Measurements from ENCODE around the gene PSMG2. TPM values are rescaled to one million over a fixed set of nuclear protein-coding genes. Genes with fewer than 3 reads are reported as not detected.
A peak's percentile ranks its signal among the peaks of the same experiment; 100 is the strongest.

PSMG2 gene
- total and polyA plus RNA-seq, 7 donors = 78.1 to 105 (median 90.7) TPM

DNA sequence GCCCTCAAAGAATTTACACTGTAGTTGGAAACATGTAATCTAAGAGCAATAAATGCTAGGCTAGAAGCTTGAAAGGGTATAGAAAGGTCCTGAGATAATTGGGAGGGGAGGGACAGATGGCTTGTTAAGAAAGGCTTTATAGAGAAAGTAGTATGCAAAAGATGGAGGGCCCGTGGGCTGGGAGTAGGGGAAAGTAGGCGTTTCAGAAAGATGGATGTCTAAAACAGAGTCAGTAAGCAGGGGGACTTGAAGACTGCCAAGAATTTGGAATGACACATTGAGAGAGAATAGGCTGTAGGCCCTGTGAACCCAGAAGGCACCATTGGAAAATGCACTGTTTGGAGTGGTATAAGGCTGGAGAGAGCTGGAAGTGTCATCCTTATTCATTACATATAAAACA, 822 bp downstream of the PSMG2 start:
- intact Hi-C loops (cut with DNase I) = loop anchor here (5.0 kb wide), 3 partner anchors 179 to 1024 kb away; partner anchors contain the start of genes CHMP1B, FAM210A, PTPN2 and RNMT
- DNase-seq = no peak
- Histone ChIP-seq H3K27ac (peak overlapping the region; percentile 90 to 95 (median 94)), H3K9me3 (no peaks in the 10 kb centered on the region), H3K4me3 (peak overlapping the region; percentile 68 to 92 (median 88)), H3K4me1 (peaks cover 0 to 34% (median 27%) of the 10 kb centered on the region in 4 donors), H3K36me3 (peaks cover under 1 to 37% (median 11%) of the 10 kb centered on the region in 4 donors), H3K27me3 (no peaks in the 10 kb centered on the region)
- WGBS, 2 donors = 1% methylated on average over 2 of the region's 2 CpGs
- TF ChIP-seq POLR2AphosphoS5 (IDR thresholded peaks at IDR 0.05) (no peak), POLR2A (IDR thresholded peaks at IDR 0.05) (no peak), CTCF (IDR thresholded peaks at IDR 0.05) (no peak), EP300 (IDR thresholded peaks at IDR 0.05) (no peak)

DNA sequence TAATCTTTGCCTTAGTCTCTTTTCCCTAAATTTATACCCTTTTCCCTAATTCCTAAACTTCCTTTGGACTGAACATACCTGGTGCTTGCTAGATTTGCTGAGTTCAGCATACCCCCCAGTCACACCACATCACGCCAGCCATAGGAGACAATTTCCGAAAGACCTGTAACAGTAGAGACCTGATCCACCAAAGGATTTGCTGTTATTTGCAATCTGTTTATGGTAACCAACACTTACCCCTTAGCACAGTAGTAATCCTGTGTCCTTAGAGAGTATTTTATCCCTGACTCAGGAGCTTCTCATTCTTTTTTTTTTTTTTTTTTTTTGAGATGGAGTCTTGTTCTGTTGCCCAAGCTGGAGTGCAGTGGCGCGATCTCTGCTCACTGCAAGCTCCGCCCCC, 8.6 kb downstream of the PSMG2 start:
- no peak for DNase-seq
- Histone ChIP-seq H3K4me1 (no peaks in the 10 kb centered on the region), H3K27me3 (no peaks in the 10 kb centered on the region), H3K9me3 (no peaks in the 10 kb centered on the region), H3K4me3 (no peak overlapping the region), H3K36me3 (peaks cover 13 to 95% (median 52%) of the 10 kb centered on the region in 4 donors), H3K27ac (no peak overlapping the region)
- intact Hi-C loops (cut with DNase I) = no loop called here
- WGBS, 2 donors = 98 to 100% methylated on average over 5 of the region's 5 CpGs
- TF ChIP-seq CTCF (IDR thresholded peaks at IDR 0.05) (no peak), POLR2A (IDR thresholded peaks at IDR 0.05) (no peak), POLR2AphosphoS5 (IDR thresholded peaks at IDR 0.05) (no peak), EP300 (IDR thresholded peaks at IDR 0.05) (no peak)

- H3K4me1 ChIP-seq = no peaks in the 10 kb centered on the region
- H3K4me3 ChIP-seq = no peak overlapping the region
- H3K9me3 ChIP-seq = no peaks in the 10 kb centered on the region
- intact Hi-C loops (cut with DNase I) = no loop called here
- TF ChIP-seq CTCF (IDR thresholded peaks at IDR 0.05) (no peak), EP300 (IDR thresholded peaks at IDR 0.05) (no peak), POLR2A (IDR thresholded peaks at IDR 0.05) (no peak)
- H3K27ac ChIP-seq = no peak overlapping the region
- no peak for DNase-seq
- H3K27me3 ChIP-seq = no peaks in the 10 kb centered on the region
- H3K36me3 ChIP-seq = peaks cover 7 to 99% (median 49%) of the 10 kb centered on the region in 4 donors
- WGBS, 2 donors = 85 to 93% methylated on average over 5 of the region's 5 CpGs
Observed at GRCh38 chr18:12721495-12722275, 18.8 kb downstream of the PSMG2 start.

GRCh38 chr18:12722731-12723130, 19.9 kb downstream of the PSMG2 start:
- Histone ChIP-seq H3K4me1 (no peaks in the 10 kb centered on the region), H3K9me3 (no peaks in the 10 kb centered on the region), H3K27ac (no peak overlapping the region), H3K4me3 (no peak overlapping the region), H3K36me3 (peaks cover 8 to 91% (median 49%) of the 10 kb centered on the region in 4 donors), H3K27me3 (no peaks in the 10 kb centered on the region)
- TF ChIP-seq POLR2A (IDR thresholded peaks at IDR 0.05) = no peak
- TF ChIP-seq POLR2AphosphoS5 (IDR thresholded peaks at IDR 0.05) = no peak
- no peak for TF ChIP-seq EP300 (IDR thresholded peaks at IDR 0.05)
- TF ChIP-seq CTCF (IDR thresholded peaks at IDR 0.05) = no peak
- DNase-seq = no peak
- intact Hi-C loops (cut with DNase I) = no loop called here
- 83 to 93% methylated on average over 7 of the region's 7 CpGs for WGBS, 2 donors
